GM10266 (cell line): ENCODE measurements around the gene MAB21L4.

Source experiments
- DNase-seq: peaks from one replicate; pipeline ENCODE4 v3.0.0; 2012; ENCODE audit errors: extremely low spot score
- TF ChIP-seq, protein P1 (sequence below): IDR thresholded peaks from 2 replicates; pipeline ENCODE4 v1.5.1; 2012; ENCODE audit warnings: mild to moderate bottlenecking, low read depth; ENCODE audit not compliant: control insufficient read depth, insufficient read depth; ENCODE audit errors: missing control alignments

MAB21L4 gene

GRCh38 chr2:240895656-240896388, at the start of gene MAB21L4:
TSS of gene MAB21L4 (minus strand) at chr2:240896156. CDS start at chr2:240895997, 159 bp downstream.
- no peak for DNase-seq
- TF ChIP-seq, protein P1, sequence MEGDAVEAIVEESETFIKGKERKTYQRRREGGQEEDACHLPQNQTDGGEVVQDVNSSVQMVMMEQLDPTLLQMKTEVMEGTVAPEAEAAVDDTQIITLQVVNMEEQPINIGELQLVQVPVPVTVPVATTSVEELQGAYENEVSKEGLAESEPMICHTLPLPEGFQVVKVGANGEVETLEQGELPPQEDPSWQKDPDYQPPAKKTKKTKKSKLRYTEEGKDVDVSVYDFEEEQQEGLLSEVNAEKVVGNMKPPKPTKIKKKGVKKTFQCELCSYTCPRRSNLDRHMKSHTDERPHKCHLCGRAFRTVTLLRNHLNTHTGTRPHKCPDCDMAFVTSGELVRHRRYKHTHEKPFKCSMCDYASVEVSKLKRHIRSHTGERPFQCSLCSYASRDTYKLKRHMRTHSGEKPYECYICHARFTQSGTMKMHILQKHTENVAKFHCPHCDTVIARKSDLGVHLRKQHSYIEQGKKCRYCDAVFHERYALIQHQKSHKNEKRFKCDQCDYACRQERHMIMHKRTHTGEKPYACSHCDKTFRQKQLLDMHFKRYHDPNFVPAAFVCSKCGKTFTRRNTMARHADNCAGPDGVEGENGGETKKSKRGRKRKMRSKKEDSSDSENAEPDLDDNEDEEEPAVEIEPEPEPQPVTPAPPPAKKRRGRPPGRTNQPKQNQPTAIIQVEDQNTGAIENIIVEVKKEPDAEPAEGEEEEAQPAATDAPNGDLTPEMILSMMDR, result no peak

GRCh38 chr2:240936106-240936505, 40.1 kb upstream of the MAB21L4 start:
- DNase-seq, result no peak
- TF ChIP-seq, protein P1, result no peak

GRCh38 chr2:240935103-240935876, 39.3 kb upstream of the MAB21L4 start:
- TF ChIP-seq, protein P1, result no peak
- DNase-seq, result no peak

DNA sequence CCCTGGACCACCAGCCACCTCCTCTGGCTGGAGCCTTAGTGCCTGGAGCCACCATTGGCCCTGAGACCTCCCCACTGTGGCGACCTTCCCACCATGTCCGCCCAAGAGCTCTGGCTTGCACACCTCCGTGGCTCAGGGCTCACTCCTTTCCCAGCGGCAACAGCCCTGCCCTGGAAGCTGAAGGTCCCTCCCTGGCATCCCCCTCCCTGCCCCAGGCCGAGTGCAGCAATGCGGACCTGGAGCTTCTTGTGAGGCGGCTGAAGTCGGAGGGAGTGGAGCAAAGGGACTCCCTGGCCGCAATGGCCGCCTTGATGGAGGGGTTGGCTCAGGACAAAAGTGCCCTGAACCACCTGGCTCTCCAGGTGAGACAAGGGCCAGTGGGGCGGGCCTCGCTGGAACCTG, 38.7 kb upstream of the MAB21L4 start:
- TF ChIP-seq, protein P1, result no peak
- DNase-seq, result no peak

DNA sequence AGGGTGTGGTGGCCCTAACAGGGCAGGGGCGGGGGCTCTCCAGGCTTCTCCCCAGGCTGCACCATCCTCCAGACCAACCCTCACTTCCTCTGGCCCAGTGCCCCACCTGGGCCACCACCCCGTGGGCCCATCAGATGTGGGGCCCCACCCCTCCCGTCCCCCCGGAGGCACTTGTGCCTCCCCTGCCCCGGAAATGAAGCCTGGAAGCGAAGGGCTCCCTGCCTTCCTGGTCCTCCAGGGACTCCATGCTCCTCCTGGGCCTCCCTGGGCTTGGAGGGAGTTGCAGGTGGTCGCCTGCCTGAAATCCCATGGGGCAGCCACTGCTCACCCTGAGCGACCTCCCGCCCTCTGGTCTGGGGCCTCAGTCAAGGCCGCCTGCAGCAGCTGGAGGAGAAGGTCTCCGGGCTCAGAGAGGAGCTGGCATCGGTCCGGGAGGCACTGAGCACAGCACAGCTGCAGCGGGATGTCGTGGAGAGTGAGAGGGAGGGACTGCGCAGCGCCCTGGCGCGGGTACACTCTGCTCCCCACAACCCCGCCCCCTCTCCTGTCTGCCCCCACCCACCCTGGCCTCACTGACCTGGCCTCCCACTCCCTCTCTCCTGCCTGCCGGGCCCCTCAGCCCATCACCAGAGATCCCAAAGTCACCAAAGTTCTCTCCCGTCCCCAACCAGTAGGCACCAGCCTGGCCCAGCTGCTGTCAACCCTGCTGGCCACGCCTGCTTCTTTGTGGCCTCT, 38.2 kb upstream of the MAB21L4 start:
- TF ChIP-seq, protein P1, result no peak
- no peak for DNase-seq

DNA sequence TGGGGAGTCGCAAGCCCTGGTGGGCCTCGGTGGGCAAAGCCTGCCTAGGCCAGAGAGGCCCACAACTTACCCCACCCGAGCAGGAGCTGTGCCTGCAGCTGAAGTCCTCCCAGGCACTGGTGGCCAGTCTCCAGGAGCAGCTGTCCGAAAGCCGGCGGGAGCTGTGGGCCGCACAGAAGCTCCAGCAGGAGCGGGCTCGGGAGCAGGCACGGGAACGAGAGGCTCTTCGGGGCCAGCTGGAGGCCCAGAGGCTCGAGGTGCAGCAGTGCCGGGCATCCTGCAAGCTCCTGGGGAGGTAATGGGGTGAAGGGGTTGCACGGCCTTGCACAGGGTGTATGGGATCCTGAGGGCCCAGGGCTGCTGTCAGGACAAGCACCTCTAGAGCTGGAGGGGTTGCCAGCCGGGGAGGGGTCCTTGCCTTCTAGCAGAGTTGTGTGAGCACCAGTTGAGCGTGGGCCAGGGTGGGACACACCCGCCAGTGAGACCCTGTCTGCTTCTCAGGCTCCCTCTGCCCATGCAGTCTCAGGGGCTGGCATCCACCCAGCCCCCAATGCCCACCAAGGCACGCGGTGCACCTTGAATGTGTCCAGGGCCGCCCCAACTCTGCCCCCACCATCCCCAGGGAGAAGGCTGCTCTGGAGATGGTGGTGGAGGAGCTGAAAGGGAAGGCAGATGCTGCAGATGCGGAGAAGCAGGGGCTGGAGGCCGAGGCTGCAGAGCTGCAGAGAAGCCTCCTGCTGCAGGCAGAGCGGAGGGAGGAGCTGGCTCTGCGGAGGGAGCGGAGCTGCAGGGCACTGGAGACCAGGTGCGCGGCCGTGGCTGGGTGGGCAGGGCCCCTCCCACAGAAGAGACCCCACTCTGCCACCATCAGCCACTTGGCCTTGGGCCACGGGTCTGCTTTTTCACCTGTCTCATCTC, 37.4 kb upstream of the MAB21L4 start:
- DNase-seq, result no peak
- TF ChIP-seq, protein P1, result no peak
